ENCODE measurements around the gene HDAC4. TPM values are rescaled to one million over a fixed set of nuclear protein-coding genes. Genes with fewer than 3 reads are reported as not detected.

HDAC4 gene
- total RNA-seq, 1 experiment from 2014 or later, result 32.0 TPM

DNA sequence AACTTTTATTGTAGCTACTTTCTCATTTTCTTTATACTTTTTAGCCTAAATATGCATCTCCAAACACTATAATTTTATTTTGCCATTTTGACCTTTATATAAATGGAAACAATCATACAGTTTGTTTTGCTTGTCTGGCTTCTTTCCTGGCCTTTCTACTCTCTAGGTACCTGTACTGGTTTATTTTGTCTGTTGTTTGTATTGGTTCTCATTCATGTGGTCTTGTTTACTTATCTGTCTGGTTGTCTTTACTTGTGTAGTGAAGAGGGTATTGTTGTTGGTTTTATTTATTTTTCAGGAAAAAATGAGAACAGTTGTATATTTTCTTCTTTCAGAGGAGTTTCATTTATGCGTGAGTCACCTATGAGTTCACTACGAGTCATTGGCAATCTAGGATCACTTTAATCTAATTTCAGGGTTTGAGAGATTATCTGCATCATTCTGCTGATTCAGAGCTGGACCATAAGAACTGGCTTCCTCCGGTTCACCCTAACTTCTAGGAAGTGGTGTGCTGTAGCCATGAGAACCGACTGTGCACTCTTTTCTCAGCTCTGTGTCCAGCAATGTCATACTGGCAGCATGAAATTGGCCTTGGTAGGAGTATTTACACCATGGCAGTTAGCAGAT, 33.1 kb upstream of the HDAC4 start:
- H3K4me1 Mint-ChIP-seq, result no peaks in the 10 kb centered on the region

More for the DNA sequence above, 33.1 kb upstream of the HDAC4 start:
- H2AK5ac ChIP-seq (ENCODE audit: insufficient read length, low read length), result no peak overlapping the region
- TF ChIP-seq, protein P1, sequence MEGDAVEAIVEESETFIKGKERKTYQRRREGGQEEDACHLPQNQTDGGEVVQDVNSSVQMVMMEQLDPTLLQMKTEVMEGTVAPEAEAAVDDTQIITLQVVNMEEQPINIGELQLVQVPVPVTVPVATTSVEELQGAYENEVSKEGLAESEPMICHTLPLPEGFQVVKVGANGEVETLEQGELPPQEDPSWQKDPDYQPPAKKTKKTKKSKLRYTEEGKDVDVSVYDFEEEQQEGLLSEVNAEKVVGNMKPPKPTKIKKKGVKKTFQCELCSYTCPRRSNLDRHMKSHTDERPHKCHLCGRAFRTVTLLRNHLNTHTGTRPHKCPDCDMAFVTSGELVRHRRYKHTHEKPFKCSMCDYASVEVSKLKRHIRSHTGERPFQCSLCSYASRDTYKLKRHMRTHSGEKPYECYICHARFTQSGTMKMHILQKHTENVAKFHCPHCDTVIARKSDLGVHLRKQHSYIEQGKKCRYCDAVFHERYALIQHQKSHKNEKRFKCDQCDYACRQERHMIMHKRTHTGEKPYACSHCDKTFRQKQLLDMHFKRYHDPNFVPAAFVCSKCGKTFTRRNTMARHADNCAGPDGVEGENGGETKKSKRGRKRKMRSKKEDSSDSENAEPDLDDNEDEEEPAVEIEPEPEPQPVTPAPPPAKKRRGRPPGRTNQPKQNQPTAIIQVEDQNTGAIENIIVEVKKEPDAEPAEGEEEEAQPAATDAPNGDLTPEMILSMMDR (conservative IDR thresholded peaks at IDR 0.05), result no peak
- no peak overlapping the region for H3K4me2 ChIP-seq (ENCODE audit: insufficient read depth, insufficient read length, low read length)
- H3K23ac ChIP-seq (ENCODE audit: insufficient read length, low read depth, low read length), result no peak overlapping the region
- no peak overlapping the region for H2BK12ac ChIP-seq (ENCODE audit: insufficient read length, low read depth, low read length)
- WGBS (ENCODE audit: extremely low coverage, insufficient read length, low lambda C conversion rate), result no CpG with 5 or more reads among the region's 4 CpGs
- no peaks in the 10 kb centered on the region for H3K4me1 ChIP-seq (ENCODE audit: insufficient read depth, low read length)
- no peak overlapping the region for H4K91ac ChIP-seq (ENCODE audit: insufficient read length, low read depth, low read length)
- H2AFZ ChIP-seq (ENCODE audit: low read length), result no peak overlapping the region
- no peak overlapping the region for H3K4me3 Mint-ChIP-seq
- no peak overlapping the region for H3K14ac ChIP-seq (ENCODE audit: insufficient read depth, low read length)
- H3K9me3 ChIP-seq (ENCODE audit: control insufficient read depth, low read depth, low read length), result no peaks in the 10 kb centered on the region
- H3K27ac ChIP-seq (ENCODE audit: insufficient read length, low read depth, low read length), result no peak overlapping the region
- no peak overlapping the region for H2BK15ac ChIP-seq (ENCODE audit: low read depth, low read length)
- H3K4ac ChIP-seq (ENCODE audit: low read depth, low read length), result no peak overlapping the region
- H4K5ac ChIP-seq (ENCODE audit: insufficient read length, low read depth, low read length), result no peak overlapping the region
- H2BK5ac ChIP-seq (ENCODE audit: insufficient read length, low read length), result no peak overlapping the region
- no peak overlapping the region for H3K9ac ChIP-seq (ENCODE audit: extremely low read depth, insufficient read length, low read length)
- H3K27ac Mint-ChIP-seq, result no peak overlapping the region
- no peaks in the 10 kb centered on the region for H4K20me1 ChIP-seq (ENCODE audit: control insufficient read depth, insufficient read depth, insufficient read length)
- peaks cover 3 to 5% of the 10 kb centered on the region in 2 experiments; a peak in 3 of 5 replicates for H3K9me3 Mint-ChIP-seq
- H2BK120ac ChIP-seq (ENCODE audit: low read depth, low read length, poor library complexity, severe bottlenecking), result no peak overlapping the region
- H3T11ph ChIP-seq (ENCODE audit: low read length), result no peak overlapping the region
- no peaks in the 10 kb centered on the region for H3K79me2 ChIP-seq (ENCODE audit: insufficient read depth, low read length)
- H3K79me1 ChIP-seq (ENCODE audit: insufficient read depth, low read depth, low read length, poor library complexity, severe bottlenecking), result no peaks in the 10 kb centered on the region
- no peak for DNase-seq
- no peak overlapping the region for H2BK20ac ChIP-seq (ENCODE audit: low read depth, low read length, poor library complexity, severe bottlenecking)
- no peak overlapping the region for H3K56ac ChIP-seq (ENCODE audit: insufficient read length, low read depth, low read length)
- H3K27me3 ChIP-seq (ENCODE audit: insufficient read depth, low read length), result no peaks in the 10 kb centered on the region
- H4K8ac ChIP-seq (replicated peaks; ENCODE audit: insufficient read length, low read depth, low read length), result no peak overlapping the region
- peaks cover 0 to 1% (median 0%) of the 10 kb centered on the region in 3 experiments; a peak in 1 of 7 replicates for H3K36me3 Mint-ChIP-seq (ENCODE audit: insufficient read depth in 1 of 3, low read depth in 3 of 3)
- no peaks in the 10 kb centered on the region for H3K23me2 ChIP-seq (ENCODE audit: insufficient read length, low read depth, low read length, poor library complexity, severe bottlenecking)
- H3K27me3 Mint-ChIP-seq (ENCODE audit: low read depth), result peaks cover 4% of the 10 kb centered on the region
- no peak overlapping the region for H3K18ac ChIP-seq (ENCODE audit: insufficient read length, low read depth, low read length)
